Right lobe of liver (tissue), 4 donors: ENCODE data around the gene PSMD5.

Experiments used
- CTCF ChIP-seq, 4 donors: fragments of 200-600 bp in 3 of 4; fragments of 450-650 bp in 1 of 4; IDR thresholded peaks; one replicate each; pipeline versions ENCODE4 v1.5.1 to v1.8.0; 2016 to 2022; ENCODE audit warnings: antibody characterized with exemption in 4 of 4, mild to moderate bottlenecking in 2 of 4
- POLR2A ChIP-seq: fragments of 450-650 bp; IDR thresholded peaks from one replicate; pipeline ENCODE4 v1.6.1; 2017; ENCODE audit warnings: antibody characterized with exemption, mild to moderate bottlenecking
- donor health status: DM: no; HTN: no; CAD: no.
- donor health status: DM: no; HTN: no; CAD: no.
- donor health status: DM: no; HTN: yes; CAD: no.

DNA sequence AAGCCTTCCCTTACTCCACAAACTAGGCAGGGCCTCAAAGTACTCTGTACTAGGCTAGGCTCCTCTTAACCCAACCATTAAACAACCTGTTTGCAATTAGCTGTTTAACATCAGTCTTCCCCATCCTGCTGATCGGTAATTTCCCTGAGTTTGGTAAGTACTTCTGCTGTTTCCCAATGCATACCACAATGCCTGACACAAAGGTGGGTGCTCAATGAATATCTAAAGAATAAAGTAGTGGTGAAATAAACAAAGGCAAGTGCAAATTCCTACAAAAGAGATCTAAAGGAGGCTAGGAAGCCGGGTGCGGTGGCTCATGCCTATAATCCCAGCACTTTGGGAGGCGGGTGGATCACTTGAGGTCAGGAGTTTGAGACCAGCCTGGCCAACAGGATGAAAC lies 74.5 kb downstream of the PSMD5 start:
- TF ChIP-seq CTCF (IDR thresholded peaks at IDR 0.05) (no peak), POLR2A (no peak)
